ENCODE data around the gene HOXA9. TPM values are rescaled to one million over a fixed set of nuclear protein-coding genes. Genes with fewer than 3 reads are reported as not detected.
A peak's percentile ranks its signal among the peaks of the same experiment; 100 is the strongest.

Gene HOXA9
- total and polyA plus RNA-seq, 10 donors = 0.46 to 3.0 (median 0.98) TPM

DNA sequence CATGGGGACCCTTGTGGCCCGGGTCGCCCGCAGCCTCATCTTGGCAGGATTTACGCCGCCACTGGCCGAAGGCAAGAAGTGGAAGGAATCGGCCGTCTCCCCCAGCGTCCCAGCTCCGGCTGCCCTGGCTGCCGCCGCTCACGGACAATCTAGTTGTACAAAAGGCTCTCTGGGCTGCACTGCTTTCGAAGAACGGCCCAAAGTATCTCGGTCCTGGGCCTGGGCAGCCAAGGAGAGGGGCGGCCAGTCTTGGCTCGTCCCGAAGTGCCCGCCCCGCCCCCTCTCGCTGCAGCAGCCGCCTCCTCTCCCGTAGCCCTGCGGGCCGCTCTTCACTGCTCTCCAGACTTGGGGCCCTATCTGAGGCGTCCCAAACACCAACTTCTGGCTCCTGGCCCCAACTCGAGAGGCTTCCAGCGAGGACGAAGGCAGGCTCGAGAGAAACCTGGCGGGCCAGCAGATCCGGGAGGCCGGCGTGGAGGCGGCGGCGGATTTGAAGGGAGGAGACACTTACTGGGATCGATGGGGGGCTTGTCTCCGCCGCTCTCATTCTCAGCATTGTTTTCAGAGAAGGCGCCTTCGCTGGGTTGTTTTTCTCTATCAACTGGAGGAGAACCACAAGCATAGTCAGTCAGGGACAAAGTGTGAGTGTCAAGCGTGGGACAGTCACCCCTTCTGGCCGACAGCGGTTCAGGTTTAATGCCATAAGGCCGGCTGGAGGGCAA, 809 bp downstream of the HOXA9 start:
- H3K27ac ChIP-seq = peak overlapping the region in 3 of 8 donors; percentile 46 to 73 (median 56)
- 4 to 13% (median 5%) methylated on average over 36 to 47 of the region's 47 CpGs for WGBS, 5 donors
- peaks cover 20 to 90% (median 64%) of the 10 kb centered on the region in 6 donors for H3K4me1 ChIP-seq
- TF ChIP-seq POLR2AphosphoS5 (IDR thresholded peaks at IDR 0.05) (no peak), POLR2A (IDR thresholded peaks at IDR 0.05) (no peak)
- TF ChIP-seq, protein P1, sequence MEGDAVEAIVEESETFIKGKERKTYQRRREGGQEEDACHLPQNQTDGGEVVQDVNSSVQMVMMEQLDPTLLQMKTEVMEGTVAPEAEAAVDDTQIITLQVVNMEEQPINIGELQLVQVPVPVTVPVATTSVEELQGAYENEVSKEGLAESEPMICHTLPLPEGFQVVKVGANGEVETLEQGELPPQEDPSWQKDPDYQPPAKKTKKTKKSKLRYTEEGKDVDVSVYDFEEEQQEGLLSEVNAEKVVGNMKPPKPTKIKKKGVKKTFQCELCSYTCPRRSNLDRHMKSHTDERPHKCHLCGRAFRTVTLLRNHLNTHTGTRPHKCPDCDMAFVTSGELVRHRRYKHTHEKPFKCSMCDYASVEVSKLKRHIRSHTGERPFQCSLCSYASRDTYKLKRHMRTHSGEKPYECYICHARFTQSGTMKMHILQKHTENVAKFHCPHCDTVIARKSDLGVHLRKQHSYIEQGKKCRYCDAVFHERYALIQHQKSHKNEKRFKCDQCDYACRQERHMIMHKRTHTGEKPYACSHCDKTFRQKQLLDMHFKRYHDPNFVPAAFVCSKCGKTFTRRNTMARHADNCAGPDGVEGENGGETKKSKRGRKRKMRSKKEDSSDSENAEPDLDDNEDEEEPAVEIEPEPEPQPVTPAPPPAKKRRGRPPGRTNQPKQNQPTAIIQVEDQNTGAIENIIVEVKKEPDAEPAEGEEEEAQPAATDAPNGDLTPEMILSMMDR (IDR thresholded peaks at IDR 0.05 in 8 of 11, conservative IDR thresholded peaks at IDR 0.05 in 3 of 11) = peak in 1 of 11 experiments; percentile 10
- peak; percentile 77 for DNase-seq
- intact Hi-C loops (cut with DNase I; ENCODE audit: low total_unique reads) = loop anchor here (5.0 to 10.0 kb wide), 3 partner anchors 482 to 1300 kb away; no protein-coding TSS in a partner anchor
- H3K36me3 ChIP-seq = no peaks in the 10 kb centered on the region
- peaks cover 26 to 100% (median 93%) of the 10 kb centered on the region in 7 donors for H3K27me3 ChIP-seq (replicated peaks in 1 of 7)
- peak overlapping the region; percentile 6 to 65 (median 40) for H3K4me3 ChIP-seq
- H3K9me3 ChIP-seq = peaks cover 0 to 15% (median 0%) of the 10 kb centered on the region in 8 donors

DNA sequence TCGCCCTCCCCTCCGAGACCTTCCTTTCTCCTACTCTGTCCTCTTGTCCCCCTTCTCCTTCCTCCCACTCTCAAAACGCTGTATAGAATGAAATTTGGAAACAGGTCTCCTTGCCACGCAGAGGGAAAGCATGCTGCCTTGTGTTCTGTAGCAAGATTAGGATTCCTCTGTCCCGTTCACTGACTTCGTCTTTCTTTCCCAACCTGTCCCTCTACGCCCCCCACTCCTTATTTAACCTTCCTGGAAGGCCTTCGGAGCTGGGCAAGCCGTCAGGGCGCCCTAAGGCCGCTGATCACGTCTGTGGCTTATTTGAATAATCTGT, 1.3 kb downstream of the HOXA9 start:
- Histone ChIP-seq H3K27ac (no peak overlapping the region), H3K36me3 (no peaks in the 10 kb centered on the region), H3K4me3 (peak overlapping the region in 5 of 8 donors; percentile 32 to 65 (median 43)), H3K9me3 (peaks cover 0 to 15% (median 0%) of the 10 kb centered on the region in 8 donors), H3K27me3 (replicated peaks in 1 of 7) (peaks cover 25 to 100% (median 93%) of the 10 kb centered on the region in 7 donors), H3K4me1 (peaks cover 20 to 90% (median 59%) of the 10 kb centered on the region in 6 donors)
- TF ChIP-seq POLR2A (IDR thresholded peaks at IDR 0.05) = no peak
- TF ChIP-seq POLR2AphosphoS5 (IDR thresholded peaks at IDR 0.05) = no peak
- TF ChIP-seq, protein P1 (IDR thresholded peaks at IDR 0.05 in 8 of 11, conservative IDR thresholded peaks at IDR 0.05 in 3 of 11) = peak in 1 of 11 experiments; percentile 7
- DNase-seq = no peak
- intact Hi-C loops (cut with DNase I; ENCODE audit: low total_unique reads) = loop anchor here (5.0 to 10.0 kb wide), 3 partner anchors 482 to 1299 kb away; no protein-coding TSS in a partner anchor
- WGBS, 5 donors = 14 to 30% (median 24%) methylated on average over 12 of the region's 12 CpGs

- Histone ChIP-seq H3K9me3 (peaks cover 0 to 15% (median 0%) of the 10 kb centered on the region in 8 donors), H3K27ac (no peak overlapping the region), H3K4me1 (peaks cover 20 to 90% (median 62%) of the 10 kb centered on the region in 6 donors), H3K27me3 (replicated peaks in 1 of 7) (peaks cover 23 to 100% (median 93%) of the 10 kb centered on the region in 7 donors), H3K36me3 (no peaks in the 10 kb centered on the region), H3K4me3 (peak overlapping the region in 3 of 8 donors; percentile 43 to 65 (median 50))
- DNase-seq = peak; percentile 52
- intact Hi-C loops (cut with DNase I; ENCODE audit: low total_unique reads) = loop anchor here (5.0 to 10.0 kb wide), 3 partner anchors 481 to 1299 kb away; no protein-coding TSS in a partner anchor
- 24 to 55% (median 36%) methylated on average over 24 of the region's 24 CpGs for WGBS, 5 donors
- TF ChIP-seq POLR2AphosphoS5 (IDR thresholded peaks at IDR 0.05) (no peak), POLR2A (IDR thresholded peaks at IDR 0.05) (no peak)
- TF ChIP-seq, protein P1 (IDR thresholded peaks at IDR 0.05 in 8 of 11, conservative IDR thresholded peaks at IDR 0.05 in 3 of 11) = no peak
Measured at GRCh38 chr7:27163288-27164044, 1.9 kb downstream of the HOXA9 start.
